Karpas-422 (cell line): Measurements from ENCODE around the gene SHANK3. TPM values are rescaled to one million over a fixed set of nuclear protein-coding genes. Genes with fewer than 3 reads are reported as not detected.

Source experiments
- DNase-seq: peaks from one replicate; pipeline ENCODE4 v3.0.0-alpha.2; 2015
- H2AFZ ChIP-seq: fragments of 200-600 bp; sonication (generic); 2 replicates; pipeline ENCODE4 v1.6.1; 2014; ENCODE audit warnings: antibody characterized with exemption, low read length, mixed read lengths
- H3K27ac ChIP-seq: fragments of 200-600 bp; sonication (generic); 2 replicates; pipeline ENCODE4 v1.5.1; 2014; ENCODE audit warnings: mild to moderate bottlenecking, low read length, moderate library complexity
- H3K27me3 ChIP-seq: fragments of 200-600 bp; sonication (generic); 2 replicates; pipeline ENCODE4 v1.6.1; 2014; ENCODE audit warnings: low read length, mixed read lengths
- H3K36me3 ChIP-seq: fragments of 200-600 bp; sonication (generic); 2 replicates; pipeline ENCODE4 v1.6.1; 2014; ENCODE audit warnings: low read length, mixed read lengths; ENCODE audit not compliant: insufficient read depth
- H3K4me1 ChIP-seq: fragments of 200-600 bp; sonication (generic); 2 replicates; pipeline ENCODE4 v1.6.1; 2014; ENCODE audit warnings: mild to moderate bottlenecking, low read length, mixed read lengths
- H3K4me2 ChIP-seq: fragments of 200-600 bp; sonication (generic); 2 replicates; pipeline ENCODE4 v1.6.1; 2014; ENCODE audit warnings: low read length, low read depth, mild to moderate bottlenecking; ENCODE audit not compliant: poor library complexity, severe bottlenecking
- H3K4me3 ChIP-seq: fragments of 200-600 bp; sonication (generic); 2 replicates; pipeline ENCODE4 v1.5.1; 2014; ENCODE audit warnings: mild to moderate bottlenecking, antibody characterized with exemption, low read length, mixed read lengths
- H3K79me2 ChIP-seq: fragments of 200-600 bp; sonication (generic); 2 replicates; pipeline ENCODE4 v1.6.1; 2014; ENCODE audit warnings: mild to moderate bottlenecking, low read length, mixed read lengths
- H3K9ac ChIP-seq: fragments of 200-600 bp; sonication (generic); 2 replicates; pipeline ENCODE4 v1.6.0; 2014; ENCODE audit warnings: low read length
- H3K9me2 ChIP-seq: fragments of 200-600 bp; sonication (generic), shearing (Covaris generic); replicated peaks from 2 replicates; pipeline ENCODE4 v1.6.0; 2014; ENCODE audit warnings: mild to moderate bottlenecking, low read length, moderate library complexity; ENCODE audit not compliant: insufficient read depth
- H3K9me3 ChIP-seq: fragments of 300-700, 200-600 bp; sonication (generic); 2 replicates; pipeline ENCODE4 v1.6.1; 2014; ENCODE audit warnings: low read length, mixed read lengths
- H4K20me1 ChIP-seq: fragments of 200-600 bp; sonication (generic); 2 replicates; pipeline ENCODE4 v1.6.1; 2014; ENCODE audit warnings: mild to moderate bottlenecking, antibody characterized with exemption, low read length, low read depth; ENCODE audit not compliant: insufficient read depth
- total RNA-seq: library from RNA; depleted of rRNA; stranded (reverse); fragments of >200 nt; shearing (Covaris generic); gene quantifications from 2 replicates; pipeline ENCODE4 v1.2.3, GENCODE V29; 2014; ENCODE audit warnings: low replicate concordance

The SHANK3 gene
- total RNA-seq, 1 experiment from 2014 or later = not detected

DNA sequence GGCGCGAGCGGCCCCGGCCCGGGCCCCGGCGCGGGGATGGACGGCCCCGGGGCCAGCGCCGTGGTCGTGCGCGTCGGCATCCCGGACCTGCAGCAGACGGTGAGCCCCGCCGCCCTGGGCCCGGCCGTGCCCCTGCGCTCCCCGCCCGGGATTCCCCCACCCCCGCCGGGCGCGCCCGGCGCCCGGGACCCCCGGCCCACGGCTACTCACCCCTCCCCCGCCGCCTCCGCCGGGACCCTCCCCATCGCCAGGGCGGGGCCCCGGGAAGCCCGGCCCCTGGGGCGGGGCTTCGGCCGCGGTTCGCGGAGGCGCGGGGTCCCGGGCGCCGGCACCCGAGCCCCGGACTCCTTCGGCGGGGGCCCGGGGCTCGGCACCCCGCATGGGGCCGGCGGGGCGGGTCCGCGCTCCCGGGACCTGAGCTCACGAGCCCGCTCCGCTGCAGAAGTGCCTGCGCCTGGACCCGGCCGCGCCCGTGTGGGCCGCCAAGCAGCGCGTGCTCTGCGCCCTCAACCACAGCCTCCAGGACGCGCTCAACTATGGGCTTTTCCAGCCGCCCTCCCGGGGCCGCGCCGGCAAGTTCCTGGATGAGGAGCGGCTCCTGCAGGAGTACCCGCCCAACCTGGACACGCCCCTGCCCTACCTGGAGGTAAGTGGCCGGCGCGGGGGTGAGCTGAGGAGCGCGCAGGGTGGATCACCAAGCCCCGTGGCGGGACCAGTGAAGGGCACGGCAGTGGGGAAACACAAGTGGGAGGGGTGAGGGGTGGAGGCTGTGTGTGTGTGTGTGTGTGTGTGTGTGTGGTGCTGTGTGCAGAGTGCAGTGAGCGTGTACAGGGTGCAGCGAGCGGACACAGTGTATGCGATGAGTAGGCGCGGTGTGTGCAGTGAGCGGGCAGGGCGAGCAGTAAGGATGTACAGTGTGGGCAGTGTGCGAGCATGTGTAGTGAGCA is 2.3 kb downstream of the SHANK3 start:
- no peak overlapping the region for H3K4me2 ChIP-seq
- H3K9ac ChIP-seq = no peak overlapping the region
- H2AFZ ChIP-seq = no peak overlapping the region
- no peak overlapping the region for H3K27ac ChIP-seq
- H3K36me3 ChIP-seq = no peaks in the 10 kb centered on the region
- H3K9me2 ChIP-seq = no peaks in the 10 kb centered on the region
- DNase-seq = no peak
- peaks cover 4% of the 10 kb centered on the region; the same call in 1 of the 2 replicates for H3K9me3 ChIP-seq
- H3K27me3 ChIP-seq = no peaks in the 10 kb centered on the region
- H3K79me2 ChIP-seq = no peaks in the 10 kb centered on the region
- H3K4me1 ChIP-seq = no peaks in the 10 kb centered on the region
- H3K4me3 ChIP-seq = no peak overlapping the region
- no peaks in the 10 kb centered on the region for H4K20me1 ChIP-seq

DNA sequence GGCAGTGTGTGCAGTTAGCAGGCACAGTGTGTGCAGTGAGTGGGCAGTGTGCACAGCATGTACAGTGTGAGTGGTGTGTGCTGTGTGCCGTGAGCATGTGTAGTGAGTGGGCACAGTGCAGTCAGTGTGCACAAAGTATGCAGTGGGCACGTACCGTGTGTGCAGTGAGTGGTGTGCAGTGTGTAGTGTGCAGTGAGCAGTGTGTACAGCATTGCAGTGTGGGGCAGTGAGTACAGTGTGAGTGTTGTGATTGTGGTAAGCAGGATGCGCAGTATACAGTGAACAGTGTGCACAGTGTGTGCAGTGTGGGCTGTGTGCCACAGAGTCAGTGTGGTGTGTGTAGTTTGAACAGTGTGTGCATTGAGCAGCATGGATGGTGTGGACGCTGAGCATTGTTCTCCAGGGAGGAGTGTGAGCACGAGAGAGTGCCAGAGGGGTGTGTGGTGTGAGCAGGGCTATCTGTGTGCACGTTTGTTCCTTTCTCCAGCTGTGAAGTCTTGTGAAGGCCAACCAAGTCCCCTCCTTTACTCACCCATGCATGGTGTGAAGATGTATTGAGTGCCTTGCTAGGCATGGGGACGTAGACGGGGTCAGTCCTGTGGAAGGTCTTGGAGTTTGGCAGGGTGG is 3.0 kb downstream of the SHANK3 start:
- DNase-seq = no peak
- Histone ChIP-seq H3K9ac (no peak overlapping the region), H3K36me3 (no peaks in the 10 kb centered on the region), H3K4me1 (no peaks in the 10 kb centered on the region), H3K9me2 (no peaks in the 10 kb centered on the region), H4K20me1 (no peaks in the 10 kb centered on the region), H3K79me2 (no peaks in the 10 kb centered on the region), H3K27ac (no peak overlapping the region), H3K9me3 (peaks cover 4% of the 10 kb centered on the region; the same call in 1 of the 2 replicates), H2AFZ (no peak overlapping the region), H3K4me2 (no peak overlapping the region), H3K27me3 (no peaks in the 10 kb centered on the region), H3K4me3 (no peak overlapping the region)

DNA sequence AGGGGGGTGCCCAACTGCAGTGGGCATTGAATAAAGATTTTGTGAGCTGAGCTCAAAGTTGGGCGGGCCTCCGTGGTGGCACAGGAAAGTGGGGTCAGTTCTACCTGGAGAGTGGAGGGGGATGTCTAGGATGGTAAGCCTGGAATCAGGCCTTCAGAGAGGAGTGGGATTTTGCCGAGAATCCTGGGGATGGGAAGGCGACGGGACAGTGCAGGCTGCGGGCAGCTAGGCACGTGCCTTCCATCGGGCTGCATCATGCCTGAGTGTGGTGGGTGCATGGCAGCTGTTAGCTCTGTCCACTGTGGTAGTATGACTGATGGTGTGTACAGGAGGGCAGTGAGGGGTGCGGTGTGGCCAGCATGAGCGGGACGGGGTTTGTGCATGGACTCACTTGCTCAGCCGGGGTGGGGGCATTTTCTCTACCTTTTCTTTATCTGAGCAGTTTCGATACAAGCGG is 3.6 kb downstream of the SHANK3 start:
- Histone ChIP-seq H3K79me2 (no peaks in the 10 kb centered on the region), H2AFZ (no peak overlapping the region), H3K9me2 (no peaks in the 10 kb centered on the region), H4K20me1 (no peaks in the 10 kb centered on the region), H3K4me1 (no peaks in the 10 kb centered on the region), H3K27ac (no peak overlapping the region), H3K4me3 (no peak overlapping the region), H3K36me3 (no peaks in the 10 kb centered on the region), H3K27me3 (no peaks in the 10 kb centered on the region), H3K9me3 (peaks cover 4% of the 10 kb centered on the region; the same call in 1 of the 2 replicates), H3K9ac (no peak overlapping the region), H3K4me2 (no peak overlapping the region)
- DNase-seq = no peak

DNA sequence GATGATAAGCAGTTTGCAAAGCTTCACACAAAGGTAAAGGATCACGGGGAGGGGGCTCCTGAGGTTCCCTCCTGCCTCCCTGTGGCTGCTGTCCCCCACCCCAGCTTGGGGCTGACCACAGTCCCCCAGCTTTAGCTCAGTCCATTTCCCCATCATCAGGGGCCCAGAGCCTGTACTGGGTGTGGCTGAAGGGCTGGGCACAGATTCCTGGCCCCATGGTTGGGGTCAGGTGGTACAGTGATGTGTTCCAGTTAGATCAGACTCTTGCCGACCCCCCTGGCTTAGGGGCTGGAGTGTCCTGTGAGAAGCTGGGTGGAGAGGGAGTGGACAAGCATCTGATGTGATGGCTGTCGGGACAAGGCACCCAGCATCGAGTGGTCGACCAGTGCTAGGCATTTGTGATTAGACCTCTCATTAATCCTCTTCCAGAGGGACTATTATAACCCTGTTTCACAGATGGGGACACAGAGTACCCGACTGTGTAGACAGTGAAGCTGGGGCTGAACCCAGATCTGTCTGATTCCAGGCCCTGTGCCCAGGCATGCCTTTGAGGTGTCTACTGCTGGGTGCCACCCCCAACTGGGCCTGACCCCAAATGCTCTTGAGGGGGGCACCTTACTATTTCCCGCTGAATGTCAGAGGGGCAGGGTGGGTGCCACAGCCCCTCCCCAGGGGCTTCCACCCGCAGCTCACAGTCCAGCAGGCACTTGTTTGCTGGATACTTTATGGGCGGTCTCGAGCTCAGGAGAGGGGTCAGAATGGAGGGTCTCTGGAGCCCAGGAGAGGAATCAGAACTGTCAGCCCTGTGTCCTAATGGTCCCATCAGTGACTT is 4.3 kb downstream of the SHANK3 start:
- Histone ChIP-seq H3K9ac (no peak overlapping the region), H3K4me3 (no peak overlapping the region), H3K4me2 (no peak overlapping the region)

DNA sequence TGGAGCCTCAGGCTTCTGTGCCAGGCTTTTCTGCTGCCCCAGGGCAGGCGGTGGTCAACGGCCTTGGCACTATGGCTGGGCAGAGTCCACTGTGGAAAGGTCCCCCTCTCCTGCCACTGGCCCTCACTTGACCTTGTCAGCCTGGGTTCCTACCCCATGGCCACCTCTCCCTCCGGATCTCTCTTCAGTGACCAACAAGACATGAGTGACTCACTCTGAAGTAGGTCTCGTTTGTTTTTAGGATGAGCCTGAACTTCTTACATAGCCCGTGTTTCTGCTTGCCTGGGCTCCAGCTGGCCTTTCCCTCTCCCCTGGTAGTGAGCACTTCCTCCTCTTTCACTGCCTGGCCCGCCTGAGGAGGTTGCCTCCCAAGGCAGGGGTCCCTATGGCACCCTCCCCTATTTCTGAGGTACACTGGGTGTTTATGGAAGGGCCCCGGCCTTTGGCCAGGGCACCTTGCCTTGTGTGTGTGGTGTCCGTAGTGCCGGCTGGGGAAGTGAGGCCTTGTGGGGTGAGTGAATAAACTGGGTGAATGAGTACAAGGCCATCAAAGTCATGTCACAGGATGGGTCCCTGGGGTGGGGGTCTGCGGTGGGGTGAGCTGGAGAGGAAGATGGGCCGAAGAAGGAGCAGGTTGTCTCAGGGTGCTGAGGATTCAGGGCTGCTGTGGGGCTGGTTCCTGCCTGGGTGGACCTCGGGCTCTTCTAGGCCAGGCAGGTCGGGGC is 5.0 kb downstream of the SHANK3 start:
- no peaks in the 10 kb centered on the region for H3K4me1 ChIP-seq
- H3K4me2 ChIP-seq = no peak overlapping the region
- H2AFZ ChIP-seq = no peak overlapping the region
- no peaks in the 10 kb centered on the region for H3K79me2 ChIP-seq
- no peaks in the 10 kb centered on the region for H3K36me3 ChIP-seq
- H3K27me3 ChIP-seq = no peaks in the 10 kb centered on the region
- no peak overlapping the region for H3K27ac ChIP-seq
- no peak overlapping the region for H3K4me3 ChIP-seq
- peaks cover 4% of the 10 kb centered on the region; the same call in 1 of the 2 replicates for H3K9me3 ChIP-seq
- no peaks in the 10 kb centered on the region for H3K9me2 ChIP-seq
- H4K20me1 ChIP-seq = no peaks in the 10 kb centered on the region
- no peak overlapping the region for H3K9ac ChIP-seq
- DNase-seq = no peak

More for the DNA sequence above, 4.3 kb downstream of the SHANK3 start:
- H3K79me2 ChIP-seq = no peaks in the 10 kb centered on the region
- no peaks in the 10 kb centered on the region for H3K9me2 ChIP-seq
- H2AFZ ChIP-seq = no peak overlapping the region
- DNase-seq = no peak
- no peaks in the 10 kb centered on the region for H3K4me1 ChIP-seq
- peaks cover 4% of the 10 kb centered on the region; the same call in 1 of the 2 replicates for H3K9me3 ChIP-seq
- H4K20me1 ChIP-seq = no peaks in the 10 kb centered on the region
- H3K27me3 ChIP-seq = no peaks in the 10 kb centered on the region
- H3K36me3 ChIP-seq = no peaks in the 10 kb centered on the region
- no peak overlapping the region for H3K27ac ChIP-seq

GRCh38 chr22:50678218-50678650 is 5.6 kb downstream of the SHANK3 start:
- no peak overlapping the region for H2AFZ ChIP-seq
- no peak overlapping the region for H3K4me2 ChIP-seq
- H4K20me1 ChIP-seq = no peaks in the 10 kb centered on the region
- H3K4me3 ChIP-seq = no peak overlapping the region
- H3K9ac ChIP-seq = no peak overlapping the region
- H3K36me3 ChIP-seq = no peaks in the 10 kb centered on the region
- no peaks in the 10 kb centered on the region for H3K9me2 ChIP-seq
- no peaks in the 10 kb centered on the region for H3K79me2 ChIP-seq
- peaks cover 10% of the 10 kb centered on the region; the same call in 1 of the 2 replicates for H3K9me3 ChIP-seq
- no peaks in the 10 kb centered on the region for H3K4me1 ChIP-seq
- DNase-seq = no peak
- H3K27ac ChIP-seq = no peak overlapping the region
- no peaks in the 10 kb centered on the region for H3K27me3 ChIP-seq

DNA sequence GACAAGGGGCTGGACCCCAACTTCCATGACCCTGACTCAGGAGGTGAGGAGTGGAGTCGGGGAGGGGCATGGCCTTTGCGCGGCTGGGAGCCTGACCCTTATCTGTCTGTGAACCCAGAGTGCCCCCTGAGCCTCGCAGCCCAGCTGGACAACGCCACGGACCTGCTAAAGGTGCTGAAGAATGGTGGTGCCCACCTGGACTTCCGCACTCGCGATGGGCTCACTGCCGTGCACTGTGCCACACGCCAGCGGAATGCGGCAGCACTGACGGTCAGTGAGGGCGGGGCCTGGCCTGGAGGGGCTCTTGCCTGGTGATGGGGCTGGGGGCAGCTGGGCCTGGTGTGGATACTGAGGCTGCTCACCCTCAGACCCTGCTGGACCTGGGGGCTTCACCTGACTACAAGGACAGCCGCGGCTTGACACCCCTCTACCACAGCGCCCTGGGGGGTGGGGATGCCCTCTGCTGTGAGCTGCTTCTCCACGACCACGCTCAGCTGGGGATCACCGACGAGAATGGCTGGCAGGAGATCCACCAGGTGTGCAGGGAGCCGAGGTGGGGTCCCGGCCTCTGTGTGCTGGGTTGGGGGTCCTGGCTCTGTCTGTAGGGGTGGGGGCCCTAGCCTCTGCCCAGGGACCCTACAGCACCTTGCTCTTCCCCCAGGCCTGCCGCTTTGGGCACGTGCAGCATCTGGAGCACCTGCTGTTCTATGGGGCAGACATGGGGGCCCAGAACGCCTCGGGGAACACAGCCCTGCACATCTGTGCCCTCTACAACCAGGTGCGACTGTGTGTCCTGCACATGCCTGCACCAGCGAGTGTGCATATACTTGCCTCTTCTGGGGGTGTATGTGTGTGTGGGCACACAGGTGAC is 6.3 kb downstream of the SHANK3 start:
- H3K27ac ChIP-seq = no peak overlapping the region
- no peaks in the 10 kb centered on the region for H3K4me1 ChIP-seq
- no peak overlapping the region for H3K9ac ChIP-seq
- H3K9me2 ChIP-seq = no peaks in the 10 kb centered on the region
- H3K79me2 ChIP-seq = no peaks in the 10 kb centered on the region
- H3K9me3 ChIP-seq = peaks cover 10% of the 10 kb centered on the region; the same call in 1 of the 2 replicates
- no peaks in the 10 kb centered on the region for H3K36me3 ChIP-seq
- H2AFZ ChIP-seq = no peak overlapping the region
- H4K20me1 ChIP-seq = no peaks in the 10 kb centered on the region
- no peak overlapping the region for H3K4me2 ChIP-seq
- H3K27me3 ChIP-seq = no peaks in the 10 kb centered on the region
- DNase-seq = no peak
- no peak overlapping the region for H3K4me3 ChIP-seq
